Ovary (tissue), 3 donors: ENCODE measurements around the gene DES.

Experiments
- EP300 ChIP-seq: sonication (generic); formaldehyde crosslinking; IDR thresholded peaks from one replicate; pipeline ENCODE4 v1.6.1; 2017; ENCODE audit warnings: antibody characterized with exemption
- POLR2A ChIP-seq: fragments of 450-650 bp; IDR thresholded peaks from one replicate; pipeline ENCODE4 v1.6.1; 2017; ENCODE audit warnings: antibody characterized with exemption, mild to moderate bottlenecking, moderate library complexity
- TF ChIP-seq, protein P1 (sequence below), 3 donors: fragments of 450-650 bp in 2 of 3; fragments of 200-600 bp in 1 of 3; IDR thresholded peaks; one replicate each; pipeline versions ENCODE4 v1.5.1 to v1.8.0; 2016 to 2022; ENCODE audit warnings: antibody characterized with exemption in 3 of 3, mild to moderate bottlenecking in 1 of 3
- donor health status: DM: no; HTN: no; CAD: no.

- TF ChIP-seq, protein P1, sequence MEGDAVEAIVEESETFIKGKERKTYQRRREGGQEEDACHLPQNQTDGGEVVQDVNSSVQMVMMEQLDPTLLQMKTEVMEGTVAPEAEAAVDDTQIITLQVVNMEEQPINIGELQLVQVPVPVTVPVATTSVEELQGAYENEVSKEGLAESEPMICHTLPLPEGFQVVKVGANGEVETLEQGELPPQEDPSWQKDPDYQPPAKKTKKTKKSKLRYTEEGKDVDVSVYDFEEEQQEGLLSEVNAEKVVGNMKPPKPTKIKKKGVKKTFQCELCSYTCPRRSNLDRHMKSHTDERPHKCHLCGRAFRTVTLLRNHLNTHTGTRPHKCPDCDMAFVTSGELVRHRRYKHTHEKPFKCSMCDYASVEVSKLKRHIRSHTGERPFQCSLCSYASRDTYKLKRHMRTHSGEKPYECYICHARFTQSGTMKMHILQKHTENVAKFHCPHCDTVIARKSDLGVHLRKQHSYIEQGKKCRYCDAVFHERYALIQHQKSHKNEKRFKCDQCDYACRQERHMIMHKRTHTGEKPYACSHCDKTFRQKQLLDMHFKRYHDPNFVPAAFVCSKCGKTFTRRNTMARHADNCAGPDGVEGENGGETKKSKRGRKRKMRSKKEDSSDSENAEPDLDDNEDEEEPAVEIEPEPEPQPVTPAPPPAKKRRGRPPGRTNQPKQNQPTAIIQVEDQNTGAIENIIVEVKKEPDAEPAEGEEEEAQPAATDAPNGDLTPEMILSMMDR (IDR thresholded peaks at IDR 0.05): no peak
- TF ChIP-seq POLR2A: no peak
- TF ChIP-seq EP300: no peak
Observed at GRCh38 chr2:219466816-219467735, 48.9 kb downstream of the DES start.
